ENCODE results near the gene HECW1.

HECW1 gene

GRCh38 chr7:43502941-43503340 is 390.5 kb downstream of the HECW1 start:
- H3K23ac ChIP-seq (ENCODE audit: low read length in 2 of 2), result no peak overlapping the region
- no peak overlapping the region for H3K4ac ChIP-seq (ENCODE audit: low read depth in 1 of 2, low read length in 2 of 2)
- no peak for DNase-seq
- H3K36me3 ChIP-seq (ENCODE audit: control insufficient read depth in 1 of 2, insufficient read depth in 2 of 2, low read depth in 1 of 2, low read length in 2 of 2), result no peaks in the 10 kb centered on the region
- no peak overlapping the region for H2AFZ ChIP-seq (ENCODE audit: low read depth, low read length)
- H3K27me3 ChIP-seq (ENCODE audit: control insufficient read depth in 1 of 2, insufficient read depth in 1 of 2, low read length in 2 of 2), result peaks cover 0 to 15% of the 10 kb centered on the region in 2 experiments
- H3K14ac ChIP-seq (ENCODE audit: low read length in 2 of 2), result no peak overlapping the region
- no peaks in the 10 kb centered on the region for H3K79me1 ChIP-seq (replicated peaks; ENCODE audit: low read length, poor library complexity, severe bottlenecking)
- no peak overlapping the region for H3K4me3 ChIP-seq (ENCODE audit: insufficient read depth in 1 of 2, low read depth in 1 of 2, low read length in 2 of 2)
- no peak overlapping the region for H3K27ac ChIP-seq (ENCODE audit: low read length, poor library complexity, severe bottlenecking)
- no peak overlapping the region for H2BK5ac ChIP-seq (ENCODE audit: low read depth, low read length, poor library complexity, severe bottlenecking)
- H3K4me1 ChIP-seq (ENCODE audit: control insufficient read depth, insufficient read depth, low read depth, low read length), result peaks cover 7% of the 10 kb centered on the region
- H4K91ac ChIP-seq (ENCODE audit: low read length), result no peak overlapping the region
- 91% methylated on average over 6 of the region's 7 CpGs for WGBS
- H3K4me2 ChIP-seq (ENCODE audit: low read length, poor library complexity, severe bottlenecking), result no peak overlapping the region
- H3K9ac ChIP-seq (ENCODE audit: low read length), result no peak overlapping the region
- no peaks in the 10 kb centered on the region for H3K9me3 ChIP-seq (ENCODE audit: control insufficient read depth, low read length)
- no peak overlapping the region for H2BK120ac ChIP-seq (ENCODE audit: low read depth, low read length)
- no peak overlapping the region for H2BK12ac ChIP-seq (ENCODE audit: low read length in 2 of 2)
- no peak overlapping the region for H4K8ac ChIP-seq (ENCODE audit: low read length)
- no peak overlapping the region for H2BK15ac ChIP-seq (ENCODE audit: low read depth, poor library complexity, severe bottlenecking)
- peak overlapping the region in 1 of 2 experiments; percentile 61 for H3K18ac ChIP-seq (ENCODE audit: low read depth in 1 of 2, low read length in 2 of 2)
- H2AK5ac ChIP-seq (ENCODE audit: low read length, severe bottlenecking), result no peak overlapping the region

- Histone ChIP-seq H3K14ac (ENCODE audit: low read length in 2 of 2) (no peak overlapping the region), H3K23ac (ENCODE audit: low read length in 2 of 2) (no peak overlapping the region)
- 99% methylated on average over 2 of the region's 2 CpGs for WGBS
These were observed 393.0 kb downstream of the HECW1 start for GRCh38 chr7:43505412-43505811.

GRCh38 chr7:43506460-43506859 is 394.0 kb downstream of the HECW1 start:
- WGBS, result 95% methylated on average over 1 of the region's 2 CpGs
- Histone ChIP-seq H4K8ac (ENCODE audit: low read length) (no peak overlapping the region), H2BK15ac (ENCODE audit: low read depth, poor library complexity, severe bottlenecking) (no peak overlapping the region), H3K27me3 (ENCODE audit: control insufficient read depth in 1 of 2, insufficient read depth in 1 of 2, low read length in 2 of 2) (peaks cover 0 to 17% of the 10 kb centered on the region in 2 experiments), H3K9me3 (ENCODE audit: control insufficient read depth, low read length) (no peaks in the 10 kb centered on the region), H2BK5ac (ENCODE audit: low read depth, low read length, poor library complexity, severe bottlenecking) (no peak overlapping the region), H3K4me2 (ENCODE audit: low read length, poor library complexity, severe bottlenecking) (no peak overlapping the region), H3K36me3 (ENCODE audit: control insufficient read depth in 1 of 2, insufficient read depth in 2 of 2, low read depth in 1 of 2, low read length in 2 of 2) (no peaks in the 10 kb centered on the region), H3K4ac (ENCODE audit: low read depth in 1 of 2, low read length in 2 of 2) (no peak overlapping the region), H3K4me3 (ENCODE audit: insufficient read depth in 1 of 2, low read depth in 1 of 2, low read length in 2 of 2) (no peak overlapping the region), H2BK12ac (ENCODE audit: low read length in 2 of 2) (no peak overlapping the region), H3K79me1 (replicated peaks; ENCODE audit: low read length, poor library complexity, severe bottlenecking) (no peaks in the 10 kb centered on the region), H3K9ac (ENCODE audit: low read length) (no peak overlapping the region), H3K18ac (ENCODE audit: low read depth in 1 of 2, low read length in 2 of 2) (no peak overlapping the region), H3K14ac (ENCODE audit: low read length in 2 of 2) (no peak overlapping the region), H3K23ac (ENCODE audit: low read length in 2 of 2) (no peak overlapping the region), H3K27ac (ENCODE audit: low read length, poor library complexity, severe bottlenecking) (no peak overlapping the region), H3K4me1 (ENCODE audit: control insufficient read depth, insufficient read depth, low read depth, low read length) (peaks cover 4% of the 10 kb centered on the region), H4K91ac (ENCODE audit: low read length) (no peak overlapping the region), H2AK5ac (ENCODE audit: low read length, severe bottlenecking) (no peak overlapping the region), H2BK120ac (ENCODE audit: low read depth, low read length) (no peak overlapping the region), H2AFZ (ENCODE audit: low read depth, low read length) (no peak overlapping the region)
- no peak for DNase-seq

More at GRCh38 chr7:43505412-43505811, 393.0 kb downstream of the HECW1 start:
- H3K18ac ChIP-seq (ENCODE audit: low read depth in 1 of 2, low read length in 2 of 2), result no peak overlapping the region
- peaks cover 7% of the 10 kb centered on the region for H3K4me1 ChIP-seq (ENCODE audit: control insufficient read depth, insufficient read depth, low read depth, low read length)
- H2BK15ac ChIP-seq (ENCODE audit: low read depth, poor library complexity, severe bottlenecking), result no peak overlapping the region
- peaks cover 0 to 14% of the 10 kb centered on the region in 2 experiments for H3K27me3 ChIP-seq (ENCODE audit: control insufficient read depth in 1 of 2, insufficient read depth in 1 of 2, low read length in 2 of 2)
- H3K36me3 ChIP-seq (ENCODE audit: control insufficient read depth in 1 of 2, insufficient read depth in 2 of 2, low read depth in 1 of 2, low read length in 2 of 2), result no peaks in the 10 kb centered on the region
- H2BK120ac ChIP-seq (ENCODE audit: low read depth, low read length), result no peak overlapping the region
- no peak for DNase-seq
- H4K91ac ChIP-seq (ENCODE audit: low read length), result no peak overlapping the region
- no peak overlapping the region for H3K4ac ChIP-seq (ENCODE audit: low read depth in 1 of 2, low read length in 2 of 2)
- H2BK5ac ChIP-seq (ENCODE audit: low read depth, low read length, poor library complexity, severe bottlenecking), result no peak overlapping the region
- H2AFZ ChIP-seq (ENCODE audit: low read depth, low read length), result no peak overlapping the region
- no peaks in the 10 kb centered on the region for H3K79me1 ChIP-seq (replicated peaks; ENCODE audit: low read length, poor library complexity, severe bottlenecking)
- H3K27ac ChIP-seq (ENCODE audit: low read length, poor library complexity, severe bottlenecking), result no peak overlapping the region
- H3K4me2 ChIP-seq (ENCODE audit: low read length, poor library complexity, severe bottlenecking), result no peak overlapping the region
- no peak overlapping the region for H3K4me3 ChIP-seq (ENCODE audit: insufficient read depth in 1 of 2, low read depth in 1 of 2, low read length in 2 of 2)
- H4K8ac ChIP-seq (ENCODE audit: low read length), result no peak overlapping the region
- no peak overlapping the region for H2AK5ac ChIP-seq (ENCODE audit: low read length, severe bottlenecking)
- no peak overlapping the region for H3K9ac ChIP-seq (ENCODE audit: low read length)
- H3K9me3 ChIP-seq (ENCODE audit: control insufficient read depth, low read length), result no peaks in the 10 kb centered on the region
- H2BK12ac ChIP-seq (ENCODE audit: low read length in 2 of 2), result no peak overlapping the region

GRCh38 chr7:43508461-43508860 is 396.0 kb downstream of the HECW1 start:
- Histone ChIP-seq H3K27ac (ENCODE audit: low read length, poor library complexity, severe bottlenecking) (no peak overlapping the region), H3K27me3 (ENCODE audit: control insufficient read depth in 1 of 2, insufficient read depth in 1 of 2, low read length in 2 of 2) (peaks cover 0 to 17% of the 10 kb centered on the region in 2 experiments), H3K4me2 (ENCODE audit: low read length, poor library complexity, severe bottlenecking) (no peak overlapping the region), H4K8ac (ENCODE audit: low read length) (no peak overlapping the region), H2BK12ac (ENCODE audit: low read length in 2 of 2) (no peak overlapping the region), H2AFZ (ENCODE audit: low read depth, low read length) (no peak overlapping the region), H3K79me1 (replicated peaks; ENCODE audit: low read length, poor library complexity, severe bottlenecking) (no peaks in the 10 kb centered on the region), H3K14ac (ENCODE audit: low read length in 2 of 2) (no peak overlapping the region), H3K9me3 (ENCODE audit: control insufficient read depth, low read length) (no peaks in the 10 kb centered on the region), H3K4me1 (ENCODE audit: control insufficient read depth, insufficient read depth, low read depth, low read length) (peaks cover 3% of the 10 kb centered on the region), H3K4me3 (ENCODE audit: insufficient read depth in 1 of 2, low read depth in 1 of 2, low read length in 2 of 2) (no peak overlapping the region), H4K91ac (ENCODE audit: low read length) (no peak overlapping the region), H2AK5ac (ENCODE audit: low read length, severe bottlenecking) (no peak overlapping the region), H2BK15ac (ENCODE audit: low read depth, poor library complexity, severe bottlenecking) (no peak overlapping the region), H2BK120ac (ENCODE audit: low read depth, low read length) (no peak overlapping the region), H3K36me3 (ENCODE audit: control insufficient read depth in 1 of 2, insufficient read depth in 2 of 2, low read depth in 1 of 2, low read length in 2 of 2) (no peaks in the 10 kb centered on the region), H2BK5ac (ENCODE audit: low read depth, low read length, poor library complexity, severe bottlenecking) (no peak overlapping the region), H3K9ac (ENCODE audit: low read length) (no peak overlapping the region), H3K18ac (ENCODE audit: low read depth in 1 of 2, low read length in 2 of 2) (no peak overlapping the region), H3K4ac (ENCODE audit: low read depth in 1 of 2, low read length in 2 of 2) (no peak overlapping the region), H3K23ac (ENCODE audit: low read length in 2 of 2) (no peak overlapping the region)
- no peak for DNase-seq
- WGBS, result 27% methylated on average over 1 of the region's 1 CpG
